Thyroid gland (tissue), 4 donors: ENCODE data around the gene NAA50. TPM values are rescaled to one million over a fixed set of nuclear protein-coding genes. Genes with fewer than 3 reads are reported as not detected.

Experiments
- DNase-seq, 2 donors: peaks; one replicate each; pipeline ENCODE4 v3.0.0-alpha.2; 2019
- H3K27ac ChIP-seq, 3 donors: fragments of 200-600 bp; sonication (generic); 1 replicate in 2 of 3; 2 replicates in 1 of 3; pipeline ENCODE4 v1.5.1; 2016 to 2019; ENCODE audit warnings: mild to moderate bottlenecking in 1 of 3, moderate library complexity in 1 of 3
- H3K27me3 ChIP-seq: fragments of 200-600 bp; sonication (generic); one replicate; pipeline ENCODE4 v1.5.1; 2019
- H3K36me3 ChIP-seq, 2 donors: fragments of 200-600 bp; sonication (generic); one replicate each; pipeline ENCODE4 v1.5.1; 2016 to 2019
- H3K4me1 ChIP-seq, 2 donors: fragments of 200-600 bp; sonication (generic); one replicate each; pipeline ENCODE4 v1.5.1; 2017 to 2019
- H3K4me3 ChIP-seq, 3 donors: fragments of 200-600 bp; sonication (generic); replicated peaks in 1 of 3; 1 replicate in 2 of 3; 2 replicates in 1 of 3; pipeline ENCODE4 v1.5.1; 2016; ENCODE audit warnings: mild to moderate bottlenecking in 1 of 3
- H3K9me3 ChIP-seq: fragments of 200-600 bp; sonication (generic); one replicate; pipeline ENCODE4 v1.5.1; 2017
- POLR2A ChIP-seq, 2 donors: fragments of 450-650 bp; IDR thresholded peaks; one replicate each; pipeline ENCODE4 v1.6.1; 2017; ENCODE audit warnings: antibody characterized with exemption in 2 of 2, mild to moderate bottlenecking in 2 of 2, moderate library complexity in 1 of 2
- WGBS, 2 donors: methylation state at CpG; one replicate each; pipeline ENCODE4 v1.1.5; 2017; 5-methylcytosine and 5-hydroxymethylcytosine counted together
- intact Hi-C: fragments of 100-400 bp; cut with DNase I; formaldehyde crosslinking; loops from one replicate; pipeline ENCODE4 v1.15.1; 2023
- total RNA-seq, 4 donors: library from RNA; depleted of rRNA; stranded (reverse); fragments of >200 nt; gene quantifications; one replicate each; pipeline ENCODE4 v1.2.3, GENCODE V29; 2016
- TF ChIP-seq, protein P1 (sequence below), 6 experiments: fragments of 200-600 bp in 3 of 6; fragments of 450-650 bp in 3 of 6; sonication (generic) in 3 of 6; IDR thresholded peaks; one replicate each; pipeline ENCODE4 v1.5.1; 2016 to 2019; ENCODE audit warnings: antibody characterized with exemption in 6 of 6, mild to moderate bottlenecking in 2 of 6, inconsistent platforms in 1 of 6, moderate library complexity in 1 of 6

Gene NAA50
- total RNA-seq, 4 donors from 2014 or later: 110 to 133 (median 119) TPM

DNA sequence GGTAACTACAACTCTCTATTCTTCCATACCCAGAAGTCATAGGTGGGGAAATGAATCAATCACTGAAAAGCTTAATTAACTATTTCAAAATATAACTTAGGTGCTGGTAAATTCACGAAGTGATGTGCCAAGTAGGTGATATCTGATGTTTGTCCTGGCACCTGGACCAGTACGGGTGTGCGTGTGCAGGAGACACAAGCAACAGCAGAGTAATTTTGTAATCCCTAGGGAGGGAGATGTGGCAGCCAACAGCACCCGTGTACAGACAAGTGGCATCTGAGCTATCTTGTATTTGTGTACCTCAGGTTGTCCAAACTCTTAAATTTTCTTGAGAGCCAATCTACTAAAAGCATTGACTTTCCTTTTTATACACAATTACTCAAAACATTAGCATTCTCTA, 72.5 kb downstream of the NAA50 start:
- WGBS, 2 donors: 90 to 97% methylated on average over 4 of the region's 4 CpGs
- no peak overlapping the region for H3K27ac ChIP-seq
- DNase-seq: no peak
- TF ChIP-seq POLR2A (IDR thresholded peaks at IDR 0.05): no peak
- TF ChIP-seq, protein P1, sequence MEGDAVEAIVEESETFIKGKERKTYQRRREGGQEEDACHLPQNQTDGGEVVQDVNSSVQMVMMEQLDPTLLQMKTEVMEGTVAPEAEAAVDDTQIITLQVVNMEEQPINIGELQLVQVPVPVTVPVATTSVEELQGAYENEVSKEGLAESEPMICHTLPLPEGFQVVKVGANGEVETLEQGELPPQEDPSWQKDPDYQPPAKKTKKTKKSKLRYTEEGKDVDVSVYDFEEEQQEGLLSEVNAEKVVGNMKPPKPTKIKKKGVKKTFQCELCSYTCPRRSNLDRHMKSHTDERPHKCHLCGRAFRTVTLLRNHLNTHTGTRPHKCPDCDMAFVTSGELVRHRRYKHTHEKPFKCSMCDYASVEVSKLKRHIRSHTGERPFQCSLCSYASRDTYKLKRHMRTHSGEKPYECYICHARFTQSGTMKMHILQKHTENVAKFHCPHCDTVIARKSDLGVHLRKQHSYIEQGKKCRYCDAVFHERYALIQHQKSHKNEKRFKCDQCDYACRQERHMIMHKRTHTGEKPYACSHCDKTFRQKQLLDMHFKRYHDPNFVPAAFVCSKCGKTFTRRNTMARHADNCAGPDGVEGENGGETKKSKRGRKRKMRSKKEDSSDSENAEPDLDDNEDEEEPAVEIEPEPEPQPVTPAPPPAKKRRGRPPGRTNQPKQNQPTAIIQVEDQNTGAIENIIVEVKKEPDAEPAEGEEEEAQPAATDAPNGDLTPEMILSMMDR (IDR thresholded peaks at IDR 0.05): no peak
- H3K4me1 ChIP-seq: peaks cover 0 to 5% of the 10 kb centered on the region in 2 donors
- no peaks in the 10 kb centered on the region for H3K9me3 ChIP-seq
- peaks cover 10 to 14% of the 10 kb centered on the region in 2 donors for H3K36me3 ChIP-seq
- H3K27me3 ChIP-seq: no peaks in the 10 kb centered on the region
- H3K4me3 ChIP-seq: no peak overlapping the region
- intact Hi-C loops: no loop called here

GRCh38 chr3:113668015-113668414, 78.0 kb downstream of the NAA50 start:
- no peak overlapping the region for H3K4me3 ChIP-seq
- H3K9me3 ChIP-seq: no peaks in the 10 kb centered on the region
- H3K4me1 ChIP-seq: peaks cover 5 to 13% of the 10 kb centered on the region in 2 donors
- peak; percentile 12 to 31 for DNase-seq
- peaks cover 0 to 5% of the 10 kb centered on the region in 2 donors for H3K36me3 ChIP-seq
- TF ChIP-seq POLR2A (IDR thresholded peaks at IDR 0.05): no peak
- TF ChIP-seq, protein P1 (IDR thresholded peaks at IDR 0.05): no peak
- no peaks in the 10 kb centered on the region for H3K27me3 ChIP-seq
- no peak overlapping the region for H3K27ac ChIP-seq
- intact Hi-C loops: no loop called here
- WGBS, 2 donors: 30 to 31% methylated on average over 4 of the region's 4 CpGs

Other genes starting within 250 kb of the NAA50 start
- 10 to 100 TPM; 25.0 to 61.9 (median 30.5) TPM for gene SPICE1, start 231.1 kb downstream of the NAA50 start, total RNA-seq
- gene SIDT1, start 213.7 kb downstream of the NAA50 start, total RNA-seq: 1 to 10 TPM in 3 of 4 donors, under 1 TPM in 1; 0.98 to 3.1 (median 2.6) TPM
- gene USF3, start 49.6 kb downstream of the NAA50 start, total RNA-seq: 10 to 100 TPM; 21.4 to 33.4 (median 26.3) TPM
- 100 to 1,000 TPM in 2 of 4 donors, 10 to 100 TPM in 2; 75.4 to 157 (median 112) TPM for gene ATP6V1A, start 786 bp upstream of the NAA50 start, total RNA-seq
- 10 to 100 TPM in 2 of 4 donors, 1 to 10 TPM in 2; 5.8 to 20.2 (median 9.1) TPM for gene GRAMD1C, start 92.5 kb upstream of the NAA50 start, total RNA-seq
- gene ZDHHC23, start 201.8 kb upstream of the NAA50 start, total RNA-seq: 10 to 100 TPM; 16.8 to 35.0 (median 25.7) TPM